Activated effector memory CD4-positive, alpha-beta T cell treated with Interleukin-2 at 50 U/mL for 16 hours (primary cell): ENCODE measurements around the gene GMDS.

Source experiments
- DNase-seq: peaks from one replicate; pipeline ENCODE4 v3.0.0-alpha.2; 2020

Gene GMDS

GRCh38 chr6:2033544-2033943 is 211.9 kb downstream of the GMDS start:
- DNase-seq = no peak

GRCh38 chr6:2030682-2031244 is 214.6 kb downstream of the GMDS start:
- no peak for DNase-seq

- DNase-seq = no peak
Measured at GRCh38 chr6:2029952-2030351, 215.5 kb downstream of the GMDS start.

GRCh38 chr6:2029130-2029794 is 216.1 kb downstream of the GMDS start:
- no peak for DNase-seq

- no peak for DNase-seq
Measured at GRCh38 chr6:2028457-2029038, 216.9 kb downstream of the GMDS start.

- no peak for DNase-seq
Measured at GRCh38 chr6:2026133-2026532, 219.3 kb downstream of the GMDS start.

- no peak for DNase-seq
Measured at GRCh38 chr6:2021713-2022125, 223.7 kb downstream of the GMDS start.

GRCh38 chr6:2020909-2021308 is 224.5 kb downstream of the GMDS start:
- DNase-seq = no peak

- DNase-seq = no peak
Measured at GRCh38 chr6:2019051-2019450, 226.4 kb downstream of the GMDS start.

- DNase-seq = no peak
Measured at GRCh38 chr6:2016040-2016439, 229.4 kb downstream of the GMDS start.

GRCh38 chr6:2008383-2008976 is 236.9 kb downstream of the GMDS start:
- DNase-seq = no peak

GRCh38 chr6:2007165-2007564 is 238.2 kb downstream of the GMDS start:
- DNase-seq = no peak

- no peak for DNase-seq
Measured at GRCh38 chr6:2004888-2005287, 240.5 kb downstream of the GMDS start.

- DNase-seq = no peak
Measured at GRCh38 chr6:2000962-2001361, 244.4 kb downstream of the GMDS start.

GRCh38 chr6:1997702-1998101 is 247.7 kb downstream of the GMDS start:
- no peak for DNase-seq

- DNase-seq = no peak
Measured at GRCh38 chr6:1995636-1996035, 249.8 kb downstream of the GMDS start.

- no peak for DNase-seq
Measured at GRCh38 chr6:1993042-1993441, 252.4 kb downstream of the GMDS start.

GRCh38 chr6:1991332-1991878 is 254.0 kb downstream of the GMDS start:
- no peak for DNase-seq

- DNase-seq = no peak
Measured at GRCh38 chr6:1988843-1989242, 256.6 kb downstream of the GMDS start.

GRCh38 chr6:1987640-1988039 is 257.8 kb downstream of the GMDS start:
- no peak for DNase-seq

GRCh38 chr6:1986454-1987243 is 258.8 kb downstream of the GMDS start:
- no peak for DNase-seq

GRCh38 chr6:1984346-1984994 is 260.9 kb downstream of the GMDS start:
- no peak for DNase-seq

GRCh38 chr6:1983850-1984249 is 261.6 kb downstream of the GMDS start:
- DNase-seq = no peak
